PC-3 (cell line): Measurements from ENCODE around the gene CCDC158. TPM values are rescaled to one million over a fixed set of nuclear protein-coding genes. Genes with fewer than 3 reads are reported as not detected.
"Not testable (repeated sequence)": the region's sequence is repeated elsewhere in the genome, so short reads cannot be mapped to it uniquely, and the experiment has no call there.

Source experiments
- ATAC-seq: fragments of 200-7000 bp; cut with Tn5 transposase; 2 replicates; pipeline ENCODE4 v1.9.1; 2020; ENCODE audit warnings: mild to moderate bottlenecking, moderate library complexity
- BruUV-seq: library from RNA; stranded (reverse); fragments of 400-500 nt; replicated peaks from 2 replicates; lab custom pipeline; 2021; lab: Mats Ljungman, UMichigan
- CTCF ChIA-PET: fragments of 300-600 bp; sonication (Branson Sonifier 250); formaldehyde crosslinking; loops from one replicate; lab custom pipeline; 2022; ENCODE audit warnings: antibody characterized with exemption; lab: Charles Lee
- POLR2A ChIA-PET: fragments of 300-600 bp; sonication (Branson Sonifier 250); formaldehyde crosslinking; loops from one replicate; lab custom pipeline; 2022; ENCODE audit warnings: antibody characterized with exemption; ENCODE audit not compliant: unreplicated experiment; lab: Charles Lee
- DNase-seq: peaks from one replicate; pipeline ENCODE4 v3.0.0-alpha.2; 2015
- H2AFZ ChIP-seq: fragments of 300-600 bp; sonication (generic); 2 replicates; pipeline ENCODE4 v1.6.0; 2016; ENCODE audit warnings: antibody characterized with exemption, low read length
- H3F3A ChIP-seq: fragments of 300-600 bp; sonication (generic); one replicate; pipeline ENCODE4 v1.6.0; 2017; ENCODE audit warnings: antibody characterized with exemption, low read length, control low read depth, mild to moderate bottlenecking; ENCODE audit not compliant: unreplicated experiment
- H3K27ac ChIP-seq: fragments of 300-600 bp; sonication (generic); 2 replicates; pipeline ENCODE4 v1.5.1; 2016; ENCODE audit warnings: mild to moderate bottlenecking, low read length
- H3K27me3 ChIP-seq: fragments of 300-600 bp; sonication (generic); 2 replicates; pipeline ENCODE4 v1.6.1; 2016; ENCODE audit warnings: low read length, mixed read lengths
- H3K36me3 ChIP-seq: fragments of 300-600 bp; sonication (generic); 2 replicates; pipeline ENCODE4 v1.6.1; 2016; ENCODE audit warnings: low read depth, mixed run types, low read length, mixed read lengths
- H3K4me1 ChIP-seq: fragments of 300-600 bp; sonication (generic); 2 replicates; pipeline ENCODE4 v1.5.1; 2016; ENCODE audit warnings: low read length; ENCODE audit not compliant: insufficient read depth
- H3K4me2 ChIP-seq: fragments of 300-600 bp; sonication (generic); 2 replicates; pipeline ENCODE4 v1.6.0; 2016; ENCODE audit warnings: low read length
- H3K4me3 ChIP-seq: fragments of 300-600 bp; sonication (generic); 2 replicates; pipeline ENCODE4 v1.5.1; 2016; ENCODE audit warnings: mild to moderate bottlenecking, low read length, mixed read lengths
- H3K79me2 ChIP-seq: fragments of 300-600 bp; sonication (generic); 2 replicates; pipeline ENCODE4 v1.6.1; 2017; ENCODE audit warnings: low read length, mixed read lengths
- H3K9ac ChIP-seq: fragments of 300-600 bp; sonication (generic); 2 replicates; pipeline ENCODE4 v1.6.0; 2016; ENCODE audit warnings: mild to moderate bottlenecking, low read length
- H3K9me2 ChIP-seq: fragments of 300-600 bp; sonication (generic); replicated peaks from 2 replicates; pipeline ENCODE4 v1.6.1; 2016; ENCODE audit warnings: mixed run types, low read length, mixed read lengths
- H3K9me3 ChIP-seq: fragments of 300-600 bp; sonication (generic); 2 replicates; pipeline ENCODE4 v1.6.1; 2016; ENCODE audit warnings: low read length, mixed read lengths
- H4K20me1 ChIP-seq: fragments of 300-600 bp; sonication (generic); 2 replicates; pipeline ENCODE4 v1.6.1; 2016; ENCODE audit warnings: low read length, mixed read lengths
- EZH2 ChIP-seq: fragments of 300-600 bp; sonication (generic); IDR thresholded peaks from one replicate; pipeline ENCODE4 v1.6.1; 2017; ENCODE audit warnings: antibody characterized with exemption, mild to moderate bottlenecking, low read length; ENCODE audit not compliant: unreplicated experiment
- EZH2phosphoT487 ChIP-seq: fragments of 300-600 bp; sonication (generic); IDR thresholded peaks from 2 replicates; pipeline ENCODE4 v1.6.1; 2018; ENCODE audit warnings: mild to moderate bottlenecking, antibody characterized with exemption, low read length, borderline replicate concordance
- intact Hi-C: fragments of 100-400 bp; cut with micrococcal nuclease; formaldehyde crosslinking; loops from 2 replicates; pipeline ENCODE4 v1.9.0; 2023
- total RNA-seq: library from RNA; depleted of rRNA; stranded (reverse); fragments of >200 nt; gene quantifications from 2 replicates; pipeline ENCODE4 v1.2.3, GENCODE V29; 2014
- TF ChIP-seq, protein P1 (sequence below): fragments of 300-600 bp; sonication (generic); conservative IDR thresholded peaks from 2 replicates; pipeline ENCODE4 v1.5.1; 2017; ENCODE audit warnings: antibody characterized with exemption, low read depth, mild to moderate bottlenecking, low read length

CCDC158 gene
- total RNA-seq, 1 experiment from 2014 or later: not detected

DNA sequence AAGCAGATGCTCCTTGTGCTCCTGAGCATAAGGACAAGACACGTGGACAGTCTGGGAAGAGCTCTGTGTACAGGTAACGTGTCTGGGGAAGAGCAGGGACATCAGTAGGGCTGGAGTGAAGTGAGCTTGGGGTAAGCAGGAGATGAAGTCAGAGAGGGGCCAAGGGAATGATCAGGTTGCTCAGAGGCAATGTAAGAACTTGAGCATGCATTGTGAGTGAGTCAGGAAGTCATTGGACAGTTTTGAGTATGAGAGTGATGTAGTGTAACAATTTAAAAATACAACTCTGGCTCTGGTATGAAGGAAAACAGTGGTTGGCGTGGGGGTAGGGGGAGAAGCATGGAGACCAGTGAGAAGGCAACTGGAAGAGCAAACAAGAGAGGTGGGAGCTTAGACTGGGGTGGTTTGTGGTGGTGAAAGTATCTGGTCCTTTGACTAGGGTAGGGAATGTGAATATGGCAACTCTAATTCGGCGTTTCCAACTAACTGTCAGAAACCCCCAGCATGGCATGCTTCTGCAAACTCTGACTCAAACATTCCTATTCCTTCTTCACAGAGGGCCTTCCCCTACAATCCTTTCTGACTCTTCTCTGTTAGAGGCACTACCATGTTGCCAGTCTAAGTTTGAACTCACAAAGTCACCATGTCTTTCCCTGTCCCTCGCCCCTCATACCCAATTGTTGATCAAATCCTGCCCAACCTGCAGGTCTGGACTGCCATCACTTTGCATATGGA lies 57.2 kb downstream of the CCDC158 start:
- Histone ChIP-seq H3K27me3 (no peaks in the 10 kb centered on the region), H4K20me1 (no peaks in the 10 kb centered on the region), H3K36me3 (no peaks in the 10 kb centered on the region), H3K4me3 (no peak overlapping the region), H3K9me3 (no peaks in the 10 kb centered on the region), H3K79me2 (no peaks in the 10 kb centered on the region), H2AFZ (no peak overlapping the region), H3K4me1 (no peaks in the 10 kb centered on the region), H3F3A (no peaks in the 10 kb centered on the region), H3K4me2 (no peak overlapping the region), H3K9me2 (no peaks in the 10 kb centered on the region), H3K27ac (no peak overlapping the region), H3K9ac (no peak overlapping the region)
- ChIA-PET CTCF (no interaction called here), POLR2A (no interaction called here)
- DNase-seq (no peak), ATAC-seq (no peak)
- TF ChIP-seq, protein P1, sequence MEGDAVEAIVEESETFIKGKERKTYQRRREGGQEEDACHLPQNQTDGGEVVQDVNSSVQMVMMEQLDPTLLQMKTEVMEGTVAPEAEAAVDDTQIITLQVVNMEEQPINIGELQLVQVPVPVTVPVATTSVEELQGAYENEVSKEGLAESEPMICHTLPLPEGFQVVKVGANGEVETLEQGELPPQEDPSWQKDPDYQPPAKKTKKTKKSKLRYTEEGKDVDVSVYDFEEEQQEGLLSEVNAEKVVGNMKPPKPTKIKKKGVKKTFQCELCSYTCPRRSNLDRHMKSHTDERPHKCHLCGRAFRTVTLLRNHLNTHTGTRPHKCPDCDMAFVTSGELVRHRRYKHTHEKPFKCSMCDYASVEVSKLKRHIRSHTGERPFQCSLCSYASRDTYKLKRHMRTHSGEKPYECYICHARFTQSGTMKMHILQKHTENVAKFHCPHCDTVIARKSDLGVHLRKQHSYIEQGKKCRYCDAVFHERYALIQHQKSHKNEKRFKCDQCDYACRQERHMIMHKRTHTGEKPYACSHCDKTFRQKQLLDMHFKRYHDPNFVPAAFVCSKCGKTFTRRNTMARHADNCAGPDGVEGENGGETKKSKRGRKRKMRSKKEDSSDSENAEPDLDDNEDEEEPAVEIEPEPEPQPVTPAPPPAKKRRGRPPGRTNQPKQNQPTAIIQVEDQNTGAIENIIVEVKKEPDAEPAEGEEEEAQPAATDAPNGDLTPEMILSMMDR: no peak
- TF ChIP-seq EZH2: no peak
- TF ChIP-seq EZH2phosphoT487: no peak
- intact Hi-C loops: no loop called here
- no TSS peak for BruUV-seq

DNA sequence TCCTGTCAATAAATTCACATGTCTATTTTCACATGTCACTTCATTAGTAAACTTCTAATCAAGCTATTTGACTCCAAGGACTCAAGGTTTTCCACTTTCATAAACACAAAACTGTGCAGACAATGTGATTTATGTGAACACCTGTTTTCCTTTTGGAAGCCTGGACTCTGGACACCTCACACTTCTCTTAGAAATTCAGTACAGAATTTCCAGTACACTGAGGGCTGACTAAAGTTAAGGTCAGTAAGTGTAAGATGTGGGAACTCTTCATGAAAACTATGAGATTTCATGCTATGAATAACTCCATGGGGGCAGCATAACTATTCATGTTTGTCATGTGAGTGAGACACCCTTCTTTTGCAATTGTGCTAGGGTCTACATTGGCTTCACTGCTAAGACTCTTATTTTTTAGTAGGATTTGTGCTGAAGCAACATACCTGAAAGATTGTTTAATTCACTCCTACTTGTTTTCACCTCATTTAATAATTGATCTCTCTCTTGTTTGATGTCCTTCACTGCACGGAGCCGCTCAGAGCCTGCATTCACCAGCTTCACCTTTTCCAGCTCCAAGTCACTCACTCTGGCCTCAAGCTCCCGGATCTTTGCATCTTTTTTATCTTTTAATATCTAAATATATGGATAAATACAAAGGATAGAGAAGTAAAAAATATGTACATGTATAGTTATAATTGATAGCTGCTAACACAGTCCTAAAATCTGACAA lies 59.1 kb downstream of the CCDC158 start:
- TF ChIP-seq, protein P1: no peak
- TF ChIP-seq EZH2: no peak
- no peak for TF ChIP-seq EZH2phosphoT487
- DNase-seq: no peak
- Histone ChIP-seq H3K9ac (no peak overlapping the region), H3F3A (no peaks in the 10 kb centered on the region), H4K20me1 (no peaks in the 10 kb centered on the region), H3K27me3 (no peaks in the 10 kb centered on the region), H3K4me3 (no peak overlapping the region), H3K27ac (no peak overlapping the region), H3K79me2 (no peaks in the 10 kb centered on the region), H3K9me3 (no peaks in the 10 kb centered on the region), H3K36me3 (no peaks in the 10 kb centered on the region), H3K4me1 (no peaks in the 10 kb centered on the region), H3K4me2 (no peak overlapping the region), H2AFZ (no peak overlapping the region), H3K9me2 (no peaks in the 10 kb centered on the region)
- CTCF ChIA-PET: no interaction called here
- no TSS peak for BruUV-seq
- intact Hi-C loops: no loop called here
- no peak for ATAC-seq
- POLR2A ChIA-PET: no interaction called here

- H3K9ac ChIP-seq: not testable (repeated sequence)
These were observed 61.0 kb downstream of the CCDC158 start for GRCh38 chr4:76359881-76360466.

More at GRCh38 chr4:76359881-76360466, 61.0 kb downstream of the CCDC158 start:
- POLR2A ChIA-PET, intact Hi-C loops, H3F3A ChIP-seq, H3K9me3 ChIP-seq, H3K36me3 ChIP-seq, H2AFZ ChIP-seq, H3K9me2 ChIP-seq, H3K4me1 ChIP-seq, H3K27me3 ChIP-seq, DNase-seq, ATAC-seq, H4K20me1 ChIP-seq, CTCF ChIA-PET, H3K27ac ChIP-seq, H3K79me2 ChIP-seq, H3K4me3 ChIP-seq, H3K4me2 ChIP-seq, BruUV-seq: not testable (repeated sequence)
